Measurements from ENCODE around the gene FAM76B. TPM values are rescaled to one million over a fixed set of nuclear protein-coding genes. Genes with fewer than 3 reads are reported as not detected.

The FAM76B gene
- polyA plus RNA-seq, 1 donor (not counting 4 experiments of a cell fraction or from before 2014, with no cell fraction given), result 17.4 TPM

GRCh38 chr11:95736355-95736754, 53.2 kb downstream of the FAM76B start:
- FAIRE-seq (no peak), DNase-seq (ENCODE audit: low read depth, low spot score) (no peak)
- TF ChIP-seq EZH2 (IDR thresholded peaks at IDR 0.05; ENCODE audit: low read length), result no peak
- TF ChIP-seq, protein P1, sequence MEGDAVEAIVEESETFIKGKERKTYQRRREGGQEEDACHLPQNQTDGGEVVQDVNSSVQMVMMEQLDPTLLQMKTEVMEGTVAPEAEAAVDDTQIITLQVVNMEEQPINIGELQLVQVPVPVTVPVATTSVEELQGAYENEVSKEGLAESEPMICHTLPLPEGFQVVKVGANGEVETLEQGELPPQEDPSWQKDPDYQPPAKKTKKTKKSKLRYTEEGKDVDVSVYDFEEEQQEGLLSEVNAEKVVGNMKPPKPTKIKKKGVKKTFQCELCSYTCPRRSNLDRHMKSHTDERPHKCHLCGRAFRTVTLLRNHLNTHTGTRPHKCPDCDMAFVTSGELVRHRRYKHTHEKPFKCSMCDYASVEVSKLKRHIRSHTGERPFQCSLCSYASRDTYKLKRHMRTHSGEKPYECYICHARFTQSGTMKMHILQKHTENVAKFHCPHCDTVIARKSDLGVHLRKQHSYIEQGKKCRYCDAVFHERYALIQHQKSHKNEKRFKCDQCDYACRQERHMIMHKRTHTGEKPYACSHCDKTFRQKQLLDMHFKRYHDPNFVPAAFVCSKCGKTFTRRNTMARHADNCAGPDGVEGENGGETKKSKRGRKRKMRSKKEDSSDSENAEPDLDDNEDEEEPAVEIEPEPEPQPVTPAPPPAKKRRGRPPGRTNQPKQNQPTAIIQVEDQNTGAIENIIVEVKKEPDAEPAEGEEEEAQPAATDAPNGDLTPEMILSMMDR (optimal IDR thresholded peaks at IDR 0.05 in 1 of 3, IDR thresholded peaks at IDR 0.05 in 1 of 3, conservative IDR thresholded peaks at IDR 0.05 in 1 of 3; ENCODE audit: extremely low read depth in 1 of 3, insufficient read depth in 2 of 3, low read length in 3 of 3), result no peak
- Histone ChIP-seq H3K36me3 (ENCODE audit: control insufficient read depth in 2 of 2, extremely low read depth in 1 of 2, insufficient read depth in 2 of 2, low read length in 2 of 2) (no peaks in the 10 kb centered on the region), H3K4me1 (ENCODE audit: control insufficient read depth, extremely low read depth, insufficient read depth, low read length) (no peaks in the 10 kb centered on the region), H4K20me1 (ENCODE audit: control insufficient read depth, extremely low read depth, insufficient read depth, low read length) (no peaks in the 10 kb centered on the region), H3K9me3 (ENCODE audit: control insufficient read depth, low read depth, low read length) (no peaks in the 10 kb centered on the region), H3K4me3 (ENCODE audit: control insufficient read depth in 2 of 3, extremely low read depth in 1 of 3, insufficient read depth in 2 of 3, low read depth in 1 of 3, low read length in 3 of 3) (no peak overlapping the region), H3K79me2 (ENCODE audit: control insufficient read depth, insufficient read depth, low read length) (no peaks in the 10 kb centered on the region), H3K9ac (ENCODE audit: control insufficient read depth, extremely low read depth, insufficient read depth, low read length) (no peak overlapping the region), H2AFZ (ENCODE audit: control insufficient read depth, low read length) (peak overlapping the region; percentile 16), H3K9me1 (ENCODE audit: control insufficient read depth, extremely low read depth, insufficient read depth, low read length) (no peaks in the 10 kb centered on the region), H3K27me3 (ENCODE audit: control insufficient read depth, extremely low read depth, insufficient read depth, low read length) (no peaks in the 10 kb centered on the region), H3K4me2 (ENCODE audit: control insufficient read depth, extremely low read depth, insufficient read depth, low read depth, low read length) (no peak overlapping the region), H3K27ac (ENCODE audit: control insufficient read depth, insufficient read depth, low read length) (no peak overlapping the region)
- dilution Hi-C loops (cut with MboI; ENCODE audit: extremely low pct_ligation_motif_present, low sequenced_read_pairs), result no loop called here

- dilution Hi-C loops (cut with MboI; ENCODE audit: extremely low pct_ligation_motif_present, low sequenced_read_pairs), result no loop called here
- Histone ChIP-seq H2AFZ (ENCODE audit: control insufficient read depth, low read length) (no peak overlapping the region), H3K36me3 (ENCODE audit: control insufficient read depth in 2 of 2, extremely low read depth in 1 of 2, insufficient read depth in 2 of 2, low read length in 2 of 2) (no peaks in the 10 kb centered on the region), H3K27me3 (ENCODE audit: control insufficient read depth, extremely low read depth, insufficient read depth, low read length) (no peaks in the 10 kb centered on the region), H3K9ac (ENCODE audit: control insufficient read depth, extremely low read depth, insufficient read depth, low read length) (no peak overlapping the region), H3K4me3 (ENCODE audit: control insufficient read depth in 2 of 3, extremely low read depth in 1 of 3, insufficient read depth in 2 of 3, low read depth in 1 of 3, low read length in 3 of 3) (no peak overlapping the region), H3K9me3 (ENCODE audit: control insufficient read depth, low read depth, low read length) (no peaks in the 10 kb centered on the region), H3K79me2 (ENCODE audit: control insufficient read depth, insufficient read depth, low read length) (no peaks in the 10 kb centered on the region), H3K9me1 (ENCODE audit: control insufficient read depth, extremely low read depth, insufficient read depth, low read length) (no peaks in the 10 kb centered on the region), H3K27ac (ENCODE audit: control insufficient read depth, insufficient read depth, low read length) (no peak overlapping the region), H3K4me1 (ENCODE audit: control insufficient read depth, extremely low read depth, insufficient read depth, low read length) (no peaks in the 10 kb centered on the region), H3K4me2 (ENCODE audit: control insufficient read depth, extremely low read depth, insufficient read depth, low read depth, low read length) (no peak overlapping the region), H4K20me1 (ENCODE audit: control insufficient read depth, extremely low read depth, insufficient read depth, low read length) (no peaks in the 10 kb centered on the region)
- DNase-seq (ENCODE audit: low read depth, low spot score), result no peak
- FAIRE-seq, result no peak
- TF ChIP-seq EZH2 (IDR thresholded peaks at IDR 0.05; ENCODE audit: low read length), result no peak
Measured at GRCh38 chr11:95734009-95734572, 55.5 kb downstream of the FAM76B start.

Measured in keratinocyte (primary cell).